ENCODE measurements around the gene NEK8.

DNA sequence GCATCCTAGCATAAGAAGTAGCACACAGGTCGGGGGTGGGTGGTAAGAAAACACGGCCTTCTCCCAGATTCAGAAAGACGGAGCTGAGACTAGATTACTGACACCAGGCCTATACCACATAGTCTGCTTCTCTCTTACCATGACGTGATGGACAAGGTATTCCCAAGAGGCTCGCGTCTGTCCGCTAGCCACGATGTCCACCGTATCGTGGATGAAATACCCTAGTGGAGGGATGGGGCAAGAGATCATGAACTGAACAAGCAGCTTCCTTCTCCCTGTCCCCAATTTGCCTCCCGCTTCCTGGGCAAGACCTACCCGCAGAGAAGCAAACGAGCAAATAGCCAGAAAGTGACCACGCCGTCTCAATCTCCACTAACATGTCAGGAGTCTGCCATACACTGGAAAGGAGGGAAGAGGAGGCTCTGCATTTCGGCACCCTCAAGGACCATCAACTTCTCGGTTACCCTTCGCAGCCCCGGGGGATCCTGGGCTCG, 3.4 kb upstream of the NEK8 start:
- TF ChIP-seq, protein P1, sequence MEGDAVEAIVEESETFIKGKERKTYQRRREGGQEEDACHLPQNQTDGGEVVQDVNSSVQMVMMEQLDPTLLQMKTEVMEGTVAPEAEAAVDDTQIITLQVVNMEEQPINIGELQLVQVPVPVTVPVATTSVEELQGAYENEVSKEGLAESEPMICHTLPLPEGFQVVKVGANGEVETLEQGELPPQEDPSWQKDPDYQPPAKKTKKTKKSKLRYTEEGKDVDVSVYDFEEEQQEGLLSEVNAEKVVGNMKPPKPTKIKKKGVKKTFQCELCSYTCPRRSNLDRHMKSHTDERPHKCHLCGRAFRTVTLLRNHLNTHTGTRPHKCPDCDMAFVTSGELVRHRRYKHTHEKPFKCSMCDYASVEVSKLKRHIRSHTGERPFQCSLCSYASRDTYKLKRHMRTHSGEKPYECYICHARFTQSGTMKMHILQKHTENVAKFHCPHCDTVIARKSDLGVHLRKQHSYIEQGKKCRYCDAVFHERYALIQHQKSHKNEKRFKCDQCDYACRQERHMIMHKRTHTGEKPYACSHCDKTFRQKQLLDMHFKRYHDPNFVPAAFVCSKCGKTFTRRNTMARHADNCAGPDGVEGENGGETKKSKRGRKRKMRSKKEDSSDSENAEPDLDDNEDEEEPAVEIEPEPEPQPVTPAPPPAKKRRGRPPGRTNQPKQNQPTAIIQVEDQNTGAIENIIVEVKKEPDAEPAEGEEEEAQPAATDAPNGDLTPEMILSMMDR (IDR thresholded peaks at IDR 0.05) = no peak
- no peak for TF ChIP-seq POLR2A (IDR thresholded peaks at IDR 0.05)
